IPS DF 6.9 (cell line): ENCODE measurements around the gene CDH5.

ENCODE experiments used
- DNase-seq: peaks from one replicate; pipeline ENCODE4 v3.0.0-alpha.2; 2013; ENCODE audit warnings: low read depth, low spot score
- H3K27ac ChIP-seq: one replicate; pipeline ENCODE4 v1.5.1; 2013; ENCODE audit warnings: low read length, control low read depth
- H3K27me3 ChIP-seq: 2 replicates; pipeline ENCODE4 v1.6.1; 2013; ENCODE audit warnings: mild to moderate bottlenecking, low read length; ENCODE audit not compliant: control insufficient read depth, insufficient read depth
- H3K36me3 ChIP-seq: 2 replicates; pipeline ENCODE4 v1.6.1; 2013; ENCODE audit warnings: low read length; ENCODE audit not compliant: control insufficient read depth, insufficient read depth
- H3K4me1 ChIP-seq: 2 replicates; pipeline ENCODE4 v1.6.1; 2013; ENCODE audit warnings: low read length; ENCODE audit not compliant: control insufficient read depth, insufficient read depth
- H3K4me3 ChIP-seq: 2 replicates; pipeline ENCODE4 v1.5.1; 2013; ENCODE audit warnings: mild to moderate bottlenecking, low read length
- H3K9me3 ChIP-seq: 2 replicates; pipeline ENCODE4 v1.6.1; 2013; ENCODE audit warnings: low read length, inconsistent platforms; ENCODE audit not compliant: control insufficient read depth, insufficient read depth
- WGBS: extraction: QIAGEN DNeasy Blood & Tissue Kit; methylation state at CpG from one replicate; pipeline ENCODE4 v1.1.7; 2013; ENCODE audit warnings: mixed read lengths, missing lambda C conversion rate; ENCODE audit not compliant: insufficient read length, insufficient coverage; 5-methylcytosine and 5-hydroxymethylcytosine counted together

Gene CDH5

GRCh38 chr16:66354034-66354909, 12.2 kb upstream of the CDH5 start:
- H3K27ac ChIP-seq = no peak overlapping the region
- no peaks in the 10 kb centered on the region for H3K36me3 ChIP-seq

GRCh38 chr16:66355526-66355925, 11.0 kb upstream of the CDH5 start:
- H3K36me3 ChIP-seq = no peaks in the 10 kb centered on the region
- no peak for DNase-seq
- no peaks in the 10 kb centered on the region for H3K27me3 ChIP-seq
- H3K4me1 ChIP-seq = peaks cover 3% of the 10 kb centered on the region; the same call in 1 of the 2 replicates
- no peak overlapping the region for H3K4me3 ChIP-seq
- no peaks in the 10 kb centered on the region for H3K9me3 ChIP-seq
- H3K27ac ChIP-seq = no peak overlapping the region
- no CpG with 5 or more reads among the region's 8 CpGs for WGBS

More at GRCh38 chr16:66354034-66354909, 12.2 kb upstream of the CDH5 start:
- H3K4me3 ChIP-seq = no peak overlapping the region
- no peak for DNase-seq
- no peaks in the 10 kb centered on the region for H3K9me3 ChIP-seq
- peaks cover 3% of the 10 kb centered on the region; the same call in 1 of the 2 replicates for H3K4me1 ChIP-seq
- no CpG with 5 or more reads among the region's 11 CpGs for WGBS
- H3K27me3 ChIP-seq = no peaks in the 10 kb centered on the region

GRCh38 chr16:66357523-66357928, 9.0 kb upstream of the CDH5 start:
- Histone ChIP-seq H3K27ac (no peak overlapping the region), H3K9me3 (no peaks in the 10 kb centered on the region), H3K4me3 (no peak overlapping the region), H3K4me1 (peaks cover 3% of the 10 kb centered on the region), H3K27me3 (no peaks in the 10 kb centered on the region), H3K36me3 (no peaks in the 10 kb centered on the region)
- no CpG with 5 or more reads among the region's 5 CpGs for WGBS
- no peak for DNase-seq

- Histone ChIP-seq H3K9me3 (no peaks in the 10 kb centered on the region), H3K4me3 (no peak overlapping the region), H3K36me3 (no peaks in the 10 kb centered on the region), H3K4me1 (peaks cover 3% of the 10 kb centered on the region), H3K27me3 (no peaks in the 10 kb centered on the region), H3K27ac (no peak overlapping the region)
- no peak for DNase-seq
- WGBS = no CpG with 5 or more reads among the region's 1 CpG
These were observed 8.3 kb upstream of the CDH5 start for GRCh38 chr16:66358231-66358630.

DNA sequence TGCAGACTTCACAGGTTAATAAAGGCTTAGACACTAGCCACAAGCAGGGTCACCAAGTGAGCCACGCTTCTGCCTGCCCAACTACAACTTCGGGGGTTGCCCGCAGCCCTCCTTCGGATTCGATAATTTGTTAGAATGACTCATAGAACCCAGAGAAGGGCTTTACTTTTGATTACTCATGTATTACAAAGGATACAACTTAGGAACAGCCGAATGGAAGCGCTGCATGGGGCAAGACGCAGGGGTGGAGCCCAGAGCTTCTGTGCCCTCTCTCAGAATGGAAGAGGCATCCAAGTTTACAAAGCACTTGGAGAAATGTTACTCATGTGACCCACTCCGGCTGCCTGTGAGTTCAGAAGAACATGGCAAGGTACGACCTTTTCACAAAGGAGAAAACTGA, 7.5 kb upstream of the CDH5 start:
- H3K4me1 ChIP-seq = peaks cover 1% of the 10 kb centered on the region; the same call in 1 of the 2 replicates
- H3K27ac ChIP-seq = no peak overlapping the region
- no peak overlapping the region for H3K4me3 ChIP-seq
- H3K9me3 ChIP-seq = no peaks in the 10 kb centered on the region
- H3K36me3 ChIP-seq = no peaks in the 10 kb centered on the region
- H3K27me3 ChIP-seq = no peaks in the 10 kb centered on the region
- no peak for DNase-seq
- WGBS = no CpG with 5 or more reads among the region's 10 CpGs

DNA sequence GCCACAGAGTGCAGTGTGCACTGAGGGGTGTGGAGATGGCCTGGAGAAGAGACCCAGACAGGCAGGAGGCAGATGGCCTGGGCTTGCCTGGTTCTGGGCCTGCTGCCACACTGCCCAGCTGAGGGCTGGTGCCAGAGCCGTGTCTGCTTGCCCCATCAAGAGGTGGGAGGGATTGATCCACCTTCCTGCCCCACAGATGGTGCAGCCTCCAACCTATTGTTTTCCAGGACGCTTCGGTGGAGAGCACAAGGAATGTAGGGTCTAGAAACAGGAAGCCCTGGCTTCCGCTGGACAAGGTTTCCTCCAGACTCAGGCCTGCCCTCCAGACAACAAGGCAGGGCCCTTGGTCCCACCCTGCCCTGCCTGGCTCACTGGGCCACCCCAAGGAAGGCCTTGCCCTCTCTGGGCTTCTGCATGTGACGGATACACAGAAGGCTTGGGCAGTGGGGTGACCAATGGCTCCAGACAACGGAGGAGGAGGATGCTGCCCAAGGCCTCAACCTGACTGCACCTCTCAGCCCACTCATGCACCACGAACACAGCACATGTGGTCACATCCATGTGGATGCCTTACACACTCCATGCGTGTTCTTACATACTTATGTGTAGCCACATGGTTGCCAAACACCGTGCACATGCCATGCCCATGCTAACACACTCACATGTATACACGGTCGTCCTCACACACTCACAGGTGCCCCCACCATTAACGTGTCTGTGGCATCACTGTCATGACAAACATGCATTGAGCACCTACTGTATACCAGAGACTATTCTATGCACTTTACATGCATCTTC, 6.5 kb upstream of the CDH5 start:
- no CpG with 5 or more reads among the region's 12 CpGs for WGBS
- Histone ChIP-seq H3K36me3 (no peaks in the 10 kb centered on the region), H3K4me3 (no peak overlapping the region), H3K27me3 (no peaks in the 10 kb centered on the region), H3K9me3 (no peaks in the 10 kb centered on the region), H3K27ac (no peak overlapping the region), H3K4me1 (peaks cover 5% of the 10 kb centered on the region)
- no peak for DNase-seq

DNA sequence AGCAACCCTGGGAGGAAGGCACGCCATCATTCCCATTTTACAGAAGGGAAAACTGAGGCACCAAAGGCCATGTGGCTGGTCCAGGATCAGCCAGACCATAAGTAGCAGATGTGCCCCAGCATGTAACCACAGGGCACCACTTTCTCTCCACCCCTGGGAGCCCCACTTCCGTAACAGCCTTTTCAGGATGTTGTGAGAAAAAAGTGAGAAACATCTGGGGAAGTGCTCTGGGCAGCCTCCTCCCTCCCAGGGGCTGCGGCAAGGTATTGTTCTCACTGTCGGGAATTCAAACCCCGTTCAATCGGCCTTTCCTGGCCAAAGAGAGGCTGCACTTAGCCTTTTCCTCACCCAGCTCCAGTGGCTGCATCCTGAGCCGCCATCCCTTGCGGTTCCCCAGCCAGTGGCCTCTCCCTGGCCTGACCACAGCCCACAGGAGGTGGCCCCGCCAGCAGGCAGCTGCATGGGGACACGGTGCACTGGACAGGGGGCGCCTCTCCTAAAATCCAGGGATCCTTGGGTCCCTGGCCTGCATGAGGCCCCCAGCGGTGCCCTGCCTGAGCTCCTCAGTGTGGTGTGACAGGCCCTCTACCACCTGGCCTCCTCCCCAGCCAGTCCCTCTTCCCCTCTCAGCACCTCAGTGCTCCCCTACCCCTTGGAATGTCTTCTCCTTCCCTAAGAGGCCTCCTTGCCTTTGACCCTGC, 5.7 kb upstream of the CDH5 start:
- Histone ChIP-seq H3K4me1 (peaks cover 5% of the 10 kb centered on the region), H3K27ac (no peak overlapping the region), H3K36me3 (no peaks in the 10 kb centered on the region), H3K4me3 (no peak overlapping the region), H3K27me3 (no peaks in the 10 kb centered on the region), H3K9me3 (no peaks in the 10 kb centered on the region)
- no CpG with 5 or more reads among the region's 12 CpGs for WGBS
- DNase-seq = no peak

DNA sequence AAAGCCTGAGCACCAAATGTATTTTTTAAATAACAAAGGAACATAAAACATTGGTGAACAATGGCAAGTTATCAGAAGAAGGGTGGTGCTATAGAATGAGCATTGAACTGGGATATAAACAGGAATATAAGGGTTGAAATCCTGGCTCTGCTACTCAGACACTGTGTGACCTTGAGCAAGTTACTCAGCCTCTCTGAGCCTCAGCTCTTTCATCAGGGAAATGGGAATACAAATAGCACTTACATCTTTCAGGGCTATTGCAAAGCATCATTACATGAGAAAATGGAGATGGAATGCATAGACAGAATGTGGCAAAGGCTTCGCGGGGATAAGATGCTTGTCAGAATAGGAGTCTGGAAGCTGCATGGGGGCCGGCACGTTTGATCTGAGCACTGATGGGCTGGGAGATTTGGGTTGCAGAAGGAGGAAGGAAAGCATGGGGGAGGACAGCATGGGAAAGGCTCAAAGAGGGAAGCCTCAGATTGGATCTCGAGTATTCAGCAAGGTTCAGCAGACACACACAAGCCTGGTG, 4.8 kb upstream of the CDH5 start:
- H3K27me3 ChIP-seq = no peaks in the 10 kb centered on the region
- no CpG with 5 or more reads among the region's 5 CpGs for WGBS
- H3K9me3 ChIP-seq = no peaks in the 10 kb centered on the region
- H3K4me3 ChIP-seq = no peak overlapping the region
- H3K27ac ChIP-seq = no peak overlapping the region
- DNase-seq = no peak
- H3K36me3 ChIP-seq = no peaks in the 10 kb centered on the region
- peaks cover 5% of the 10 kb centered on the region for H3K4me1 ChIP-seq

DNA sequence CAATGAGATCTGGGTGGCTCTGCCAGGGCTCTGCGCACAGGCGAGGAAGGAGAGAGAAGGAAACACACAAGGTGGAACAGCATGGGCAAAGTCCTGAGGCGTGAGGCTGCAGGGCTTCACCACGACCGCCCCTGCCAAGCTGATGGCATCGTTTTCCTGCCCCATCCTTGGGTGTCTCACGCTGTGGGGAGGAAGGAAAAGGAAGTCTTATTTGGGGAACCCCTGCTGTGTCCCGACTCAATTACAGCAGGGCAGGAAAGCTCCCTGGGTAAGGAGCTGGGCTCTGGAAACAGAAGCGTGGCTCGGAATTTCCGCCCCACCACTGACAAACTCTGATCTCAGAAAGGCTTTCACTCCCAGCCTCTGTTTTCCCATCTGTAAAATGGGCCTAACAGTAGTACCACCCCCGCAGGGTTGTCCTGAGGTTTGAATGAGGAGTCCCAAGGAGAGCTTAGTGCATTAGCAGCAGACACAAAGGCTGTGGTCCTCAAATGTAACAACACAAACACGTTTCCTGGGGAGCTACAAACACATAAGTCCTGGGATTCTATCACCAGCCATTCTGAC, 3.2 kb upstream of the CDH5 start:
- DNase-seq = no peak
- H3K4me3 ChIP-seq = no peak overlapping the region
- H3K27me3 ChIP-seq = no peaks in the 10 kb centered on the region
- H3K36me3 ChIP-seq = no peaks in the 10 kb centered on the region
- peaks cover 5% of the 10 kb centered on the region for H3K4me1 ChIP-seq
- no peaks in the 10 kb centered on the region for H3K9me3 ChIP-seq
- no peak overlapping the region for H3K27ac ChIP-seq
- no CpG with 5 or more reads among the region's 13 CpGs for WGBS
